DMS 273 (cell line): ENCODE data around the gene LRRC8D.

Source experiments
- DNase-seq: peaks from one replicate; lab custom pipeline; 2025; ENCODE audit not compliant: unreplicated experiment; lab: John Stamatoyannopoulos, UW

Gene LRRC8D

GRCh38 chr1:89806616-89807015 lies 14.2 kb upstream of the LRRC8D start:
- no peak for DNase-seq

- DNase-seq = no peak
These were observed 13.3 kb upstream of the LRRC8D start for GRCh38 chr1:89807503-89807902.

GRCh38 chr1:89807983-89808382 lies 12.8 kb upstream of the LRRC8D start:
- no peak for DNase-seq

GRCh38 chr1:89808441-89809117 lies 12.3 kb upstream of the LRRC8D start:
- peak; percentile 73 for DNase-seq

GRCh38 chr1:89809556-89809955 lies 11.3 kb upstream of the LRRC8D start:
- no peak for DNase-seq

- no peak for DNase-seq
These were observed 10.5 kb upstream of the LRRC8D start for GRCh38 chr1:89810302-89810701.

- no peak for DNase-seq
These were observed 10.0 kb upstream of the LRRC8D start for GRCh38 chr1:89810880-89811279.

- DNase-seq = no peak
These were observed 7.8 kb upstream of the LRRC8D start for GRCh38 chr1:89812992-89813391.

- DNase-seq = no peak
These were observed 5.8 kb upstream of the LRRC8D start for GRCh38 chr1:89815040-89815439.

GRCh38 chr1:89815611-89816010 lies 5.2 kb upstream of the LRRC8D start:
- no peak for DNase-seq

GRCh38 chr1:89816366-89816765 lies 4.5 kb upstream of the LRRC8D start:
- DNase-seq = no peak

GRCh38 chr1:89821322-89822108 lies 683 bp downstream of the LRRC8D start:
- peak; percentile 91 for DNase-seq

GRCh38 chr1:89822109-89822962 lies 1.5 kb downstream of the LRRC8D start:
- peak; percentile 62 for DNase-seq

- DNase-seq = peak; percentile 80
These were observed 2.3 kb downstream of the LRRC8D start for GRCh38 chr1:89822999-89823628.

- peak; percentile 24 for DNase-seq
These were observed 3.0 kb downstream of the LRRC8D start for GRCh38 chr1:89823679-89824292.

GRCh38 chr1:89826594-89826993 lies 5.8 kb downstream of the LRRC8D start:
- no peak for DNase-seq

GRCh38 chr1:89827330-89827729 lies 6.5 kb downstream of the LRRC8D start:
- no peak for DNase-seq

GRCh38 chr1:89827902-89828301 lies 7.1 kb downstream of the LRRC8D start:
- DNase-seq = no peak

- no peak for DNase-seq
These were observed 8.4 kb downstream of the LRRC8D start for GRCh38 chr1:89829186-89829585.

- no peak for DNase-seq
These were observed 10.8 kb downstream of the LRRC8D start for GRCh38 chr1:89831462-89832120.
